Esophagus muscularis mucosa (tissue), 3 donors: ENCODE results near the gene XIRP2.

Experiments used
- CTCF ChIP-seq, 3 experiments: fragments of 200-600 bp in 2 of 3; fragments of 450-650 bp in 1 of 3; sonication (generic) in 2 of 3; IDR thresholded peaks; one replicate each; pipeline ENCODE4 v1.5.1; 2017 to 2019; ENCODE audit warnings: antibody characterized with exemption in 3 of 3, mild to moderate bottlenecking in 2 of 3, moderate library complexity in 1 of 3
- EP300 ChIP-seq: sonication (generic); formaldehyde crosslinking; IDR thresholded peaks from one replicate; pipeline ENCODE4 v1.6.1; 2017; ENCODE audit warnings: antibody characterized with exemption

- TF ChIP-seq EP300 = no peak
- TF ChIP-seq CTCF (IDR thresholded peaks at IDR 0.05) = no peak
These were observed 269.2 kb downstream of the XIRP2 start for GRCh38 chr2:167157523-167157922.
